GM12872 (cell line): ENCODE measurements around the gene SHC3.

Experiments used
- CTCF ChIP-seq: IDR thresholded peaks from 3 replicates; pipeline ENCODE4 v1.5.1; 2011; ENCODE audit warnings: low read depth, mild to moderate bottlenecking, low read length, moderate library complexity; ENCODE audit not compliant: insufficient read depth

SHC3 gene

GRCh38 chr9:88980740-88981203 is 197.8 kb downstream of the SHC3 start:
- no peak for TF ChIP-seq CTCF

GRCh38 chr9:88979791-88980190 is 198.8 kb downstream of the SHC3 start:
- no peak for TF ChIP-seq CTCF

- no peak for TF ChIP-seq CTCF
These were observed 199.6 kb downstream of the SHC3 start for GRCh38 chr9:88979021-88979420.

GRCh38 chr9:88978034-88978433 is 200.6 kb downstream of the SHC3 start:
- no peak for TF ChIP-seq CTCF

- no peak for TF ChIP-seq CTCF
These were observed 201.7 kb downstream of the SHC3 start for GRCh38 chr9:88976890-88977257.

GRCh38 chr9:88975966-88976889 is 202.4 kb downstream of the SHC3 start:
- no peak for TF ChIP-seq CTCF

GRCh38 chr9:88974641-88975040 is 204.0 kb downstream of the SHC3 start:
- TF ChIP-seq CTCF: no peak
